ENCODE data around the gene MYO3B.

DNA sequence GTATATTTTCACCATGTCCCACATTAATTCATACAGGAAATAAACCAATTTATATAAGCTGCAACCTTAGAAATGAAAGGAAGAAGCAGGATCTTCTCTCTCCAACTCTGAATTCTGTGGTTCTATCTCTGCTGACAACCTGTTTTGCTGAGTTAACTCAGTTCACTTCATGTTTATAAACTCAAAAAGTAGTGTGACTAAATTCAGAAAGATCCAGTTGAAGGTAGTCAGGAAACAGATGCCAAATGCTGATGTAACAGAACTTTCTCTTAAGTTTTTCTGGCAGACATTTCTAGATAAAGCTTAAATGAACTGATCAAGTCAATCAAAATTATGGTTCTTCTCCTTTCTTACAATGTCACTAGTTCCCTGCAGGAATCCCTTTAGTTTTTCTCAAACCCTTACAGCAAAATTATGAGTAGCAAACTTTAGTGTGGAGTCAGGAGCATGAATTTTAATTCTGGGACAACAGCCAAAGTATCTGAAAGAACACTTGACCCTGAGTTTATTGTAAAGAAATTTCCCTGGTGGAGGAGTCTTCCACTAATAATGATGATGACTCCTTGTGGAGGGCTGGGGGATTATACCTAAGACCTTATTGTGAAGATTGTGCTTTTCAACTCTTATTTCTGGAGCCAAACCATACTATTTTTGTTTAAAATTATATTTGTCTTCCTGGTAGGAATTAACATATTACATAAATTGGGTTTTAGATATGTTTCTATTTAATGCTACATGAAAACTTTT, 216.9 kb downstream of the MYO3B start:
- TF ChIP-seq, protein P1, sequence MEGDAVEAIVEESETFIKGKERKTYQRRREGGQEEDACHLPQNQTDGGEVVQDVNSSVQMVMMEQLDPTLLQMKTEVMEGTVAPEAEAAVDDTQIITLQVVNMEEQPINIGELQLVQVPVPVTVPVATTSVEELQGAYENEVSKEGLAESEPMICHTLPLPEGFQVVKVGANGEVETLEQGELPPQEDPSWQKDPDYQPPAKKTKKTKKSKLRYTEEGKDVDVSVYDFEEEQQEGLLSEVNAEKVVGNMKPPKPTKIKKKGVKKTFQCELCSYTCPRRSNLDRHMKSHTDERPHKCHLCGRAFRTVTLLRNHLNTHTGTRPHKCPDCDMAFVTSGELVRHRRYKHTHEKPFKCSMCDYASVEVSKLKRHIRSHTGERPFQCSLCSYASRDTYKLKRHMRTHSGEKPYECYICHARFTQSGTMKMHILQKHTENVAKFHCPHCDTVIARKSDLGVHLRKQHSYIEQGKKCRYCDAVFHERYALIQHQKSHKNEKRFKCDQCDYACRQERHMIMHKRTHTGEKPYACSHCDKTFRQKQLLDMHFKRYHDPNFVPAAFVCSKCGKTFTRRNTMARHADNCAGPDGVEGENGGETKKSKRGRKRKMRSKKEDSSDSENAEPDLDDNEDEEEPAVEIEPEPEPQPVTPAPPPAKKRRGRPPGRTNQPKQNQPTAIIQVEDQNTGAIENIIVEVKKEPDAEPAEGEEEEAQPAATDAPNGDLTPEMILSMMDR (IDR thresholded peaks at IDR 0.05; ENCODE audit: low read length): no peak
- TF ChIP-seq EZH2 (optimal IDR thresholded peaks at IDR 0.05; ENCODE audit: low read depth, low read length): no peak
- TF ChIP-seq EZH2phosphoT487 (IDR thresholded peaks at IDR 0.05; ENCODE audit: low read length): no peak
